ENCODE measurements around the gene DYRK1A. TPM values are rescaled to one million over a fixed set of nuclear protein-coding genes. Genes with fewer than 3 reads are reported as not detected.

DYRK1A gene
- total and polyA plus RNA-seq, 2 of the 13 experiments (the other 11 are each of a cell fraction or from before 2014, with no cell fraction given), result 24.6 to 34.2 TPM

- no peak for TF ChIP-seq MIER2 (CRISPR knock-in tag; IDR thresholded peaks at IDR 0.05)
- no peak for TF ChIP-seq KLF13 (CRISPR knock-in tag; IDR thresholded peaks at IDR 0.05)
- TF ChIP-seq ZBTB39 (CRISPR knock-in tag; IDR thresholded peaks at IDR 0.05), result no peak
- TF ChIP-seq IKZF5 (CRISPR knock-in tag; IDR thresholded peaks at IDR 0.05), result no peak
- no peak for TF ChIP-seq LBX2 (CRISPR knock-in tag; IDR thresholded peaks at IDR 0.05; ENCODE audit: borderline replicate concordance)
- no peak for TF ChIP-seq SOX5 (CRISPR knock-in tag; IDR thresholded peaks at IDR 0.05; ENCODE audit: borderline replicate concordance)
- no peak for TF ChIP-seq ZNF256 (CRISPR knock-in tag; conservative IDR thresholded peaks at IDR 0.05)
- TF ChIP-seq ZNF644 (CRISPR knock-in tag; IDR thresholded peaks at IDR 0.05; ENCODE audit: low read depth), result no peak
- TF ChIP-seq IRF9 (CRISPR knock-in tag; IDR thresholded peaks at IDR 0.05; ENCODE audit: borderline replicate concordance), result no peak
- TF ChIP-seq AGO2 (optimal IDR thresholded peaks at IDR 0.05; ENCODE audit: low read depth, low read length), result no peak
- no peak for TF ChIP-seq MTA1 (CRISPR knock-in tag; IDR thresholded peaks at IDR 0.05; ENCODE audit: borderline replicate concordance)
These were observed 167.9 kb downstream of the DYRK1A start (continued) for GRCh38 chr21:37534431-37534830.
